Anterior cingulate cortex (tissue), 58 donors: ENCODE data around the gene CMIP.
"Not testable (repeated sequence)": the region's sequence is repeated elsewhere in the genome, so short reads cannot be mapped to it uniquely, and the experiment has no call there.

Source experiments
- DNase-seq, 58 donors: peaks; one replicate each; lab custom pipeline; 2025; lab: John Stamatoyannopoulos, UW

Gene CMIP

GRCh38 chr16:81574168-81574567 is 129.6 kb downstream of the CMIP start:
- peak in 5 of 58 donors; percentile 5 to 44 (median 13) for DNase-seq

GRCh38 chr16:81575307-81575706 is 130.7 kb downstream of the CMIP start:
- DNase-seq = no peak

GRCh38 chr16:81575834-81576233 is 131.2 kb downstream of the CMIP start:
- DNase-seq = no peak

GRCh38 chr16:81576696-81577095 is 132.1 kb downstream of the CMIP start:
- DNase-seq = no peak

- DNase-seq = not testable (repeated sequence)
These were observed 132.7 kb downstream of the CMIP start for GRCh38 chr16:81577272-81577671.

- no peak for DNase-seq
These were observed 133.5 kb downstream of the CMIP start for GRCh38 chr16:81578076-81578475.

GRCh38 chr16:81578636-81579413 is 134.2 kb downstream of the CMIP start:
- no peak for DNase-seq

- no peak for DNase-seq
These were observed 136.5 kb downstream of the CMIP start for GRCh38 chr16:81581107-81581506.

GRCh38 chr16:81582655-81583441 is 138.2 kb downstream of the CMIP start:
- peak in 47 of 58 donors; percentile 10 to 86 (median 60) for DNase-seq

GRCh38 chr16:81583893-81584631 is 139.5 kb downstream of the CMIP start:
- no peak for DNase-seq

GRCh38 chr16:81585785-81586184 is 141.2 kb downstream of the CMIP start:
- peak in 1 of 58 donors; percentile 22 for DNase-seq

GRCh38 chr16:81586417-81586816 is 141.8 kb downstream of the CMIP start:
- DNase-seq = no peak

- DNase-seq = no peak
These were observed 142.5 kb downstream of the CMIP start for GRCh38 chr16:81586977-81587625.

- DNase-seq = no peak
These were observed 143.1 kb downstream of the CMIP start for GRCh38 chr16:81587626-81588160.

GRCh38 chr16:81588326-81589081 is 143.9 kb downstream of the CMIP start:
- no peak for DNase-seq

GRCh38 chr16:81589975-81590650 is 145.5 kb downstream of the CMIP start:
- DNase-seq = peak in 1 of 58 donors; percentile 26

- DNase-seq = no peak
These were observed 146.3 kb downstream of the CMIP start for GRCh38 chr16:81590714-81591544.

GRCh38 chr16:81591545-81591870 is 146.9 kb downstream of the CMIP start:
- no peak for DNase-seq
